GM06990 (cell line): Measurements from ENCODE around the gene OCLN.
A peak's percentile ranks its signal among the peaks of the same experiment; 100 is the strongest.

Experiments
- DNase-seq: peaks from one replicate; pipeline ENCODE4 v3.0.0-alpha.2; 2011; ENCODE audit not compliant: insufficient read length; ENCODE audit errors: extremely low read depth
- H3K27me3 ChIP-seq: replicated peaks from 2 replicates; pipeline ENCODE4 v1.6.0; 2011; ENCODE audit warnings: low read length; ENCODE audit not compliant: control insufficient read depth, insufficient read depth
- H3K36me3 ChIP-seq: 2 replicates; pipeline ENCODE4 v1.5.1; 2011; ENCODE audit warnings: low read length; ENCODE audit not compliant: control insufficient read depth, insufficient read depth
- H3K4me3 ChIP-seq: replicated peaks from 2 replicates; pipeline ENCODE4 v1.5.1; 2011; ENCODE audit warnings: low read depth, mild to moderate bottlenecking, control low read depth, low read length
- TF ChIP-seq, protein P1 (sequence below): IDR thresholded peaks from 2 replicates; pipeline ENCODE4 v1.5.1; 2011; ENCODE audit warnings: low read length, control low read depth, mild to moderate bottlenecking, inconsistent platforms; ENCODE audit not compliant: insufficient read depth, poor library complexity, severe bottlenecking

The OCLN gene

GRCh38 chr5:69491838-69492390, 676 bp upstream of the OCLN start:
- H3K36me3 ChIP-seq, result no peaks in the 10 kb centered on the region
- H3K27me3 ChIP-seq, result no peaks in the 10 kb centered on the region
- TF ChIP-seq, protein P1, sequence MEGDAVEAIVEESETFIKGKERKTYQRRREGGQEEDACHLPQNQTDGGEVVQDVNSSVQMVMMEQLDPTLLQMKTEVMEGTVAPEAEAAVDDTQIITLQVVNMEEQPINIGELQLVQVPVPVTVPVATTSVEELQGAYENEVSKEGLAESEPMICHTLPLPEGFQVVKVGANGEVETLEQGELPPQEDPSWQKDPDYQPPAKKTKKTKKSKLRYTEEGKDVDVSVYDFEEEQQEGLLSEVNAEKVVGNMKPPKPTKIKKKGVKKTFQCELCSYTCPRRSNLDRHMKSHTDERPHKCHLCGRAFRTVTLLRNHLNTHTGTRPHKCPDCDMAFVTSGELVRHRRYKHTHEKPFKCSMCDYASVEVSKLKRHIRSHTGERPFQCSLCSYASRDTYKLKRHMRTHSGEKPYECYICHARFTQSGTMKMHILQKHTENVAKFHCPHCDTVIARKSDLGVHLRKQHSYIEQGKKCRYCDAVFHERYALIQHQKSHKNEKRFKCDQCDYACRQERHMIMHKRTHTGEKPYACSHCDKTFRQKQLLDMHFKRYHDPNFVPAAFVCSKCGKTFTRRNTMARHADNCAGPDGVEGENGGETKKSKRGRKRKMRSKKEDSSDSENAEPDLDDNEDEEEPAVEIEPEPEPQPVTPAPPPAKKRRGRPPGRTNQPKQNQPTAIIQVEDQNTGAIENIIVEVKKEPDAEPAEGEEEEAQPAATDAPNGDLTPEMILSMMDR, result no peak
- DNase-seq, result no peak
- H3K4me3 ChIP-seq, result peak overlapping the region; percentile 90

DNA sequence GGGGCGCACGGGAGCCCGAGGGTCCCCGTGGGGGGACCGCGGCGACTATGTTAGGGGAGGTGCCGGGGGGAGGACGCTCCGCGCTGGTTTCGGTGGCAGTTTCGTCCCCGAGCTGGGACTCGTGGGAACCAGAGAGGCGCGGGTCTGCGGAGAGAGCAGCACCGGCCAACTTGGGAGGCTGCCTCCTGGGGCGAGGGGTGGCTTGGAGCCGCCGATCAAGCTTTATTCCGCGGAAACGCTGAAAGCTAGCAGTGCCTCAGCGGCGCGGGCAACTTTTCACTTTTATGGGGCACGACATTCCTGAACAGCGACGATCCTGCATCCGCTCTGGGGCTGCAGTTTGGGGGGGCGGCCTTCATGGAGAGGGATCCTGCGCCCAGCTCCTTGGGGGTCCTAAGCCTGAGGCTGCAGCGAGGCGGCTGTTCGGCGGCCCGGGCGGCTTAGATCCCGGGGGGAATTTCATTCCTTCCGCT, 369 bp downstream of the OCLN start:
- DNase-seq, result no peak
- H3K27me3 ChIP-seq, result no peaks in the 10 kb centered on the region
- peak overlapping the region; percentile 90 for H3K4me3 ChIP-seq
- no peaks in the 10 kb centered on the region for H3K36me3 ChIP-seq
- TF ChIP-seq, protein P1, result no peak

- H3K36me3 ChIP-seq, result no peaks in the 10 kb centered on the region
- H3K4me3 ChIP-seq, result peak overlapping the region; percentile 90
- TF ChIP-seq, protein P1, result no peak
- no peaks in the 10 kb centered on the region for H3K27me3 ChIP-seq
- DNase-seq, result peak; percentile 76
Measured at GRCh38 chr5:69493396-69494133, 975 bp downstream of the OCLN start.

DNA sequence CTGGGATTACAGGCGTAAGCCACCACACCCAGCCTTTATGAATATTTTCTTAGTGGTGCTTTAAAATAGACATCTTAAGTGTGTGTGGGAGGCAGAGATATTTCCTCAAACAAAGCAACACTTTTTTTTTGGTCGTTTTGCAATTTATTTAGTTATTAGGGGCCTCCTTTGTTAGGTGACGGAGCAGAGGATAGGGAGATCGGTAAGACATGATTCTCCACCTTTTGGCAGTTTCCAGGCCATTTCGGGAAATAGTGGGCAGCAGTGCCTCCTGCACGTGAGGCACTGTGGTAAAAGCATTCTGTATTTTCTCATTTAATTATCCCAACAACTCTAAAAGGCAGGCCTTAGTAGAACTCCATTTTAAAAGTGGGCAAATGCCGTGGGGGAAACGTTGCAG, 1.9 kb downstream of the OCLN start:
- DNase-seq, result no peak
- no peaks in the 10 kb centered on the region for H3K27me3 ChIP-seq
- peak overlapping the region; percentile 90 for H3K4me3 ChIP-seq

GRCh38 chr5:69497006-69497520, 4.5 kb downstream of the OCLN start:
- Histone ChIP-seq H3K4me3 (no peak overlapping the region), H3K27me3 (no peaks in the 10 kb centered on the region), H3K36me3 (no peaks in the 10 kb centered on the region)
- DNase-seq, result no peak
- TF ChIP-seq, protein P1, result no peak

More for the DNA sequence above, 1.9 kb downstream of the OCLN start:
- no peaks in the 10 kb centered on the region for H3K36me3 ChIP-seq
- TF ChIP-seq, protein P1, result no peak
